GM19468 (cell line): ENCODE measurements around the gene C2CD4C.
"Not testable (repeated sequence)": the region's sequence is repeated elsewhere in the genome, so short reads cannot be mapped to it uniquely, and the experiment has no call there.

ENCODE experiments used
- ATAC-seq: cut with Tn5 transposase; IDR thresholded peaks from one replicate; pipeline ENCODE4 v1.9.1; 2021; ENCODE audit warnings: mild to moderate bottlenecking, moderate library complexity, moderate number of reproducible peaks; ENCODE audit not compliant: unreplicated experiment; ENCODE audit errors: extremely low read depth

C2CD4C gene

DNA sequence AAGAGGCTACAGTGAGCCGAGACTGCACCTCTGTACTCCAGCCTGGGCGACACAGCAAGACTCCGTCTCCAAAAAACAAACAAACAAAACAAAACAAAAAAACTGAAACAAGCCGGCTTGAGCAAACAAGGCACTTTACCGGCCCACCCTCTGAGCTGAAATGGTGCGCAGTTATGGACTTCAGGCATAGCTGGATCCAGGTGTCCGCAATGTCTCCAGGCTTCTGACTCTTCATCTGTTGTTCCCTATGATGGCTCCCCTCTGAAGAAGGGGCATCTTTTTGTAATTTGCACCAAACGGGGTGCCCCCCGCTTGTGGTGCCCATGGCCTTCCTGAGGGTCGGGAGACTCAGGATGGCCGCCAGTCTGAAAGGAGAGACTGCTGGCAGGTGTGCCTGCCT is 6.2 kb downstream of the C2CD4C start:
- ATAC-seq: no peak

DNA sequence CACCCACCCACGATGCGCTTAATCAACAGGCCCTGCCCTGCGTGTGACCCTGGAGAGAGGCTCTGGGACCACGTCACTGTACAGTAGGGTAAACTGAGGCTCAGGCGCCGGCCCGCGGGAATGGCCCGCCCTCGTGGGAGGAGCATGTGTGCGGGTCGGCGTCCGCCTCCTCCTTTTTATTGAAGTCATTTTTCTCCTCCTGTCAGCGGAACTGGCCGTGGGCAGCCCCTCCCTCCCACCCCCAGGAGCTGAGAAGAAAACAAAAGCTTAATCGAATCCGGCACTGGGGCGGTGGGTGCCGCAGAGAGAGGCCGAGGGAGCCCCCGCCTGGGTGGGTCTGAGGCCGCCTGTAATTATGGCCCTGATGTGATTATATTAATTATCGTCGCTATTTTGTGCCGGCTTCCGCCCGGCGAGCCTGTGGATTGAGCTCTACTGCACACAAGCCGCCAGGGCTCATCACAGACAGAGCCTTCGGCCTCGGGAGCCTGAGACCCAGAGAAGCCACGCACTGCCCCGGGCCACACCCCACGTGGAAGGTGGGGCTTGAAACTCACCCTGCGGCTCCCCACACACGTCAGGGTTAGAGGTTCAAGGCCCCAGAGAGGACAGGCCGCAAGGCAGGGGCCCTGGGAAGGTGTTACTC is 7.0 kb downstream of the C2CD4C start:
- no peak for ATAC-seq

DNA sequence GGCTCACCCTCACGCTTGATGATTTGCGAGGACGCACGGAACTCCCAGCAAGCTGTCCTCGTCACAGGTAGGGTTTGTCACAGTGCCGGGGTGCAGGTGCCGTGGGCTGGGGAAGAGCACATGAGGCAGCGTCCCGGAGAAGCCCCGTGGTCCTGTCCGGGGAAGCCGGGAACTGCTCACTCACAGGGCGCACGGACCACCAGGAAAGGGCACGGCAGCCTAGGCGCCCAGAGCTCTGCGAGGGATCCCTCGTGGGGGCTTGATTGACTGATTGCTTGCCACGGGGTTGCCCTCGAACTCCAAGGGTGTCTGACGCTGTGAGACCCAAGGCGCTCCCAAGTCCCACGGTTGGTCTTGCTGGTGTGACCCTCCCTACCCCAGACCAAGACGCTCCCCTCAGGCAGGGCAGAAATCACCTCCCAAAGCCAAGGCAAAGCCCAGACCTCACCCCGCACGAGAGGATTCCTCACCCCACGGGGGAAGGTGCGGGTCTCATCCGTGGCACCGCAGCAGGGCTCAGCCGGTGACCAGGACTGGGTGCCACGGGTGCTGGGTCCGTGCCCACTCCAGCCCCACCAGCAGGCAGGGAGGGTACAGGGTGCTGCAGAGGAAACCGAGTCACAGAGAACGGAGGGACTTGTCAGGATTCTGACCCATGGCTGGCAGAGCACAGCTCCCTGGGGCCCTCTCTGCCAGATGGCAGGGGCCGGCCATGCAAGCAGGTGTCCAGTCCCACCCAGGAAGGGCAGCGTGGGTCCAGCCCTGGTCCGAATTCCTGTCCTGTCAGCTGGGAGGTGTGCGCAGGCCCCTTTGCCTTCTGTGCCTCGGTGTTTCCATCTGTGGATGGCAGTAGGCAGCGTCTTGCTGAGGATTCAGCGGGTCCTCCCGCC is 7.7 kb downstream of the C2CD4C start:
- ATAC-seq: no peak

DNA sequence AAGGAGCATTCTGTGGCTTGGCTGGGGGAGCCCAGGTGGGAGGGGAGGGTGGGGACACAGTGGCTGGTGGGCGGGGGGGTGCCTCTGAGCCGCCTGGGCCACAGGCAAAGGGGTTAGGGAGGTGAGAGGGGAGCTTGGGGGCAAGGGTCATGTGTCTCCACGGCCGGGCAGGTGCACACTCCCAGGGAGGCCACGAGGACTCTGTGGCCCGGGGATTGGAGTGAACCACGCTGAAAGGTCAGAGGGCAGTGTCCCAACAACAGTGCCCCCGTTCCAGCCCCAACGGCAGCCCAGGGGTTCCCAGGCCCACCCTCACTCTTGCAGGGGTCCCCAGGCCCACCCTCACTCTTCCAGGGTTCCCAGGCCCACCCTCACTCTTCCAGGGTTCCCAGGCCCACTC is 9.6 kb downstream of the C2CD4C start:
- ATAC-seq: no peak

DNA sequence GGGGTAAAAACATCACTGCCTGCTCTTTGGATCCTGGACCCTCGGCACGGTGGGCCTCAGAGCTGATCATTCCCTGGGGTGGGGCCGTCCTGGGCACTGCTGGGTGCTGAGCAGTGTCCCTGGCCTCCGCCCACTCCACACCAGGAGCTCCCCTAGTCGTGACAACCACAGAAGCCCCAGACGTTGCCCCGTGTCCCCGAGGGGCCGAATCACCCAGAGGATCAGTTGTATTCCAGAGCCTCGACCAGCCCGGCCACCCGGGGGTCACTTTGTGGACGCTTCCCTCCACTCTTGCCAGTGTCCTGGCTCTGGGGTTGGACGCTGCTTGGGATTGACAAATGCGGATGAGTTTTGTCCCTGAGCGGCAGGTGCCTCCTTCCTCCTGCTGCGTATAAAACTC is 10.2 kb downstream of the C2CD4C start:
- ATAC-seq: no peak

DNA sequence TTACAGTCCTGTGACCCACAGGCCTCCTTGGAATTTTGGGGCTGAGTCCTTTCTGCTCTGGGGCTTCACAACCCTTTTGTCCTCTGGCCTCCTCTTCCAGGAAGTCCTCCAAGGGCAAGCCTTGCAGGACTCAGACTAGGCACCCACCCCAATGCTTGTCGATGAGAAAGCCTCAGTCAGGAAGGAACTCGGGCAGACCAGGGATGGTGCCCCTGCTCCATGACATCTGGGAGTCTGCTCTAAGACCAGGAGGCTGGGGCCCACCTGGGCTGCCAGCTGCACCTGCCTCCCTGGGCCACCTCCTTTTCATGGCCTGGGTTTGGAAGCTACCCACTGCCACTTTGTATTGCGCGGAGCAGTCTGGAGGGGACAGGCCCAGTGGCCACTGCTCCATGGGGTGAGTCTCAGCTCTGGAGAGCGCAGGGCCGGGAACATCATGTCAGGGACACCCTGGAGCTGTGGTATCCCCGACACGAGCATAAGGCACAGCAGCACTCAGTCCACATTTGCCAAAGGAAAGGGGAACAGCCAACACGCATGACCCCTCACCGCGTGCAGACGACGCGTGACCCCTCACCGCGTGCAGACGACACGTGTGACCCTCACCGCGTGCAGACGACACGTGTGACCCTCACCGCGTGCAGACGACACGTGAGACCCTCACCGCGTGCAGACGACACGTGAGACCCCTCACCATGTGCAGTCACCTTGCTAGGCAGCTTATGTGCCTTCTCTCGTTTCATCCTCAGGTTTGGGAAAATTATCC is 10.8 kb downstream of the C2CD4C start:
- ATAC-seq: no peak

DNA sequence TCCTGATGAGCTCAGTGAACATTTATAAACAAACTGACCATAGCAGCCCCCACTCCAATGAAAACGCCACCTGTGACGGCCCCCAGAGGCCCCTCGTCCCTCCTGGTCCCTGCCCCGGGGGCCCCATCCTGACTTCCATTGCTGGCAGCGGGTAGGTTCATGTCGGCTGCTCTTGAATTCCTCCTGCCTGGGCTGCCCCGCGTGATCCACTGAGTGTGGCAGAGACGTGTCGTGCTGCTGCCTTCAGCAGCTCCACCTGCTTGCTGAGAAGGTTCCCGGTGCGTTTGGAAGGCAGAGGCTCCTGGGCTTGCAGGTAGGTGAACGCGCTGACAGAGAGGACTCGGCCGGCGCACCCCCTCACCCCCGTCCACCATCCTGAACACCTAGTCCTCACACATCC is 11.6 kb downstream of the C2CD4C start:
- no peak for ATAC-seq

DNA sequence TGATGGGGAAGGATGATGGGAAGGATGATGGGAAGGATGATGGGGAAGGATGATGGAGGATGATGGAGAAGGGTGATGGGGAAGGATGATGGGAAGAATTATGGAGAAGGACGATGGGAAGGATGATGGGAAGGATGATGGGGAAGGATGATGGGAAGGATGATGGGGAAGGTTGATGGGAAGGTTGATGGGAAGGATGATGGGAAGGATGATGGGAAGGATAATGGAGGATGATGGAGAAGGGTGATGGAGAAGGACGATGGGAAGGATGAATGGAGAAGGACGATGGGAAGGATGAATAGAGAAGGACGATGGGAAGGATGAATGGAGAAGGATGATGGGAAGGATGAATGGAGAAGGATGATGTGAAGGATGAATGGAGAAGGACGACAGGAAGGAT is 13.5 kb downstream of the C2CD4C start:
- ATAC-seq: no peak

DNA sequence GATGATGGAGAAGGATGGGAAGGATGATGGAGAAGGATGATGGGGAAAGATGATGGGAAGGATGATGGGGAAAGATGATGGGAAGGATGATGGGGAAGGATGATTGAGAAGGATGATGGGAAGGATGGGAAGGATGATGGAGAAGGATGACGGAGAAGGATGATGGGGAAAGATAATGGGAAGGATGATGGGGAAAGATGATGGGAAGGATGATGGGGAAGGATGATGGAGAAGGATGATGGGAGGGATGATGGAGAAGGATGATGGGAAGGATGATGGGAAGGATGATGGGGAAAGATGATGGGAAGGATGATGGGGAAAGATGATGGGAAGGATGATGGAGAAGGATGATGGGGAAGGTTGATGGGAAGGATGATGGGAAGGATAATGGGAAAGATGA is 14.1 kb downstream of the C2CD4C start:
- not testable (repeated sequence) for ATAC-seq

DNA sequence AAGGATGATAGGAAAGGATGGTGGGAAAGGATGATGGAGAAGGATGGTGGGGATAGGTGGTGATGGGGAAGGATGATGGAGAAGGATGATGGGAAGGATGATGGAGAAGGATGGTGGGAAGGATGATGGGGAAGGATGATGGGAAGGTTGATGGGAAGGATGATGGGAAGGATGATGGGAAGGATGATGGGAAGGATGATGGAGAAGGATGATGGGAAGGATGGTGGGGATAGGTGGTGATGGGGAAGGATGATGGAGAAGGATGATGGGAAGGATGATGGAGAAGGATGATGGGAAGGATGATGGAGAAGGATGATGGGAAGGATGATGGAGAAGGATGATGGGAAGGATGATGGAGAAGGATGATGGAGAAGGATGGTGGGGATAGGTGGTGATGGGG is 15.4 kb downstream of the C2CD4C start:
- ATAC-seq: not testable (repeated sequence)

DNA sequence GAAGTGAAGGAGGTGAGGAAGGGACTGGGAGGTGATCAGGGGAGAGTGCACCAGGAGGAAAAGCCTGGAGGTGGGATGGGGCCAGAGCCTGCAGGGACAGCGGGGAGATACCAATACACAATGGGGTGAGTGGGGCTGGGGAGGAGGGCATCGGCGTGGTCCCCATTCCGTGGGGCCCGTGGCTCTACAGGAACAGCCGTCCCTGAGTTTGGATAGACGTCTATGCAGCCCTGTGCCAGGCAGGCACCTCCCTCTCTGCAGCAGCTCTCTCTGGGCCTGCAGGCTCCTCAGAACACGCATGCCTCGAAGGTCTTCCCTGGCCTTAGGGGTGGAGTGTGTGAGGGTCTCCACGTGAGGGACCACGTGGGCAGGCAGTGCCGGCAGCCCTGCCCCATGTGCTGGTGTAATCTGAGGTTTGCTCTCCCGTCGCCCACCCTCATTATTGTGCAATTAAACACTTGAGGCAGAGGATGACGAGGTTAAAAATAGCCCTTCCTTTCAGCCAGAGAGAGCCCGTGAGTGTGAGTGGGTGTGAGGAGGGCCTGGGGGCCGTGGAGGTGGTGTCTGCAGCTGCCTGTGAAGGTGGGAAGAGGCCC is 16.5 kb downstream of the C2CD4C start:
- no peak for ATAC-seq

DNA sequence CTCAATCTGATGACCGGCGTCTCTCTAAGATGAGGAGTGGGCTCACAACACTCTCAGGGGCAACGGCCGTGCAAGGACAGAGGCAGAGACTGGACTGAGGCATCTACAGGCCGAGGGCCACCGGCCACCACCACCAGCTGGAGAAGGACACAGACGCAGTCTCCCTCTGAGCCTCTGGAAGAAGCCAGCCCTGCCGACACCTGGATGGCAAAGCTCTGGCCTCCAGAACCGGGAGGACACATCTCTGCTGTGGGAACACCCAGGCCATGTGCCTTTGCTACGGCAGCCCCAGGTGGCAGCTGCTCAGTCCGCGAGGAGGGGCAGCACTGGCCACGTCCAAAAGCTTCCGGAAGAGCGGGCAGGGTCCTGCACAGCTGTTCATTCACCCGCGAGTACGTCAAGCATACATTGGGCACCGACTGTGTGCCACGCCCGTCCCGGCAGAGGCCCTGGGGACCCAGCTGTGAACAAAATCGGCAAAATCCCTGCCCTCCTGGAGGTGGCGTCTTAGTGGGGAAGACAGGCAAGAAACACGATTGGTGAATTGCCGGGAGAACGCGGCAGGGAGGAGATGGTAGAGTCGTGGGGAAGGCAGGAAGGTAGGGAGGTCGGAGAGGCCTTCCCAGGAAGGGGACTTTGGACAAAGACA is 17.1 kb downstream of the C2CD4C start:
- no peak for ATAC-seq

DNA sequence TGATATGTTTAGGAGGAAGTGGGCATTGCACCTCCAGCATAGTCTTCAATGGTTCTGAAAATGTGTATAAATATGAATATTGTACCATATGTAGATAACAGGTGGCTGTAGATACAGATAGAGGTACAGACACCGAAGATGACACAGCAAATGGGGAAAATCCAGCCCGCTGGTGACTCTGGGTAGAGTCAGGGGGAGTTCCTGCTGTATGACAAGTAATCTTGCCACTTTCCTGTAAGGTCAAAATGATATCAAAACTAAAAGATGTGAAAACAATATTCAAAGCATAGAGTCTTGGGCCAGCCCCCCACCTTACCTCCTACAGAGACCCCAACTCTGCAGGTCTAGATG is 17.8 kb downstream of the C2CD4C start:
- no peak for ATAC-seq

DNA sequence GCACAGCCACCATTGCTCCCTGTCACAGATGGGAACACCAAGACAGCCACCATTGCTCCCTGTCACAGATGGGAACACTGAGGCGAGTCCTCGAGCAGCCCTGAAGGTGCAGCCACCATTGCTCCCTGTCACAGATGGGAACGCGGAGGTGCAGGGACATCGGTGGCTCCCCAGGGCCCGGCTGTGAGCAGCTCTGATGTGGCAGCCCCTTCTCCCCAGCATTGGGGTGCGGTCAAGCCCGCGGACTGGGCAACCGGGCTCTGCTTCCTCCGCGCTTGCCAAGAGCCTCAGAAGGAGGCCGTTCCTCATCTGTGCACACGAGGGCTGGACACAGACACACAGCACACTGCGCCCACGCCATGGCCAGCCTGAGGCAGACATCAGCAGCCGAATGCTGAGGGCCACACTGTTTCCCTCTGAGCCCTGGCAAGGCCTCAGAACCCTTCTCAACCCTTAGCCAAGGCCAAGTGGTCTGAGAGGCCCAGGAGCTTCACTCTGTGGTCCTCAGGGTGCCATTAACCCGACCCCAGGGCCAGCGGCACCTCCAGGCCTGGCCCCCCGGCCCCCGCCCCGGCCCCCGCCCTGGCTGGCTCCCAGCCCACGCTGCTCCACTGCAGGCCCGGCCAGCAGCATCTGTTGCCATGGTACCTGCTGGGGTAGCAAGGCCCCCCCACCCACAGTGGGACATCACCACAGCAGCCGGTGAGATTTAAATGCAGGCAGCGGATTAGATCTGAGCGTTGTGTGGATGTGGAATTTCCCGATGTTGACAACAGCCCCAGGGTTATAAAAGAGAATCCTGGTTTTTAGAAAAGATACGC is 18.4 kb downstream of the C2CD4C start:
- no peak for ATAC-seq

DNA sequence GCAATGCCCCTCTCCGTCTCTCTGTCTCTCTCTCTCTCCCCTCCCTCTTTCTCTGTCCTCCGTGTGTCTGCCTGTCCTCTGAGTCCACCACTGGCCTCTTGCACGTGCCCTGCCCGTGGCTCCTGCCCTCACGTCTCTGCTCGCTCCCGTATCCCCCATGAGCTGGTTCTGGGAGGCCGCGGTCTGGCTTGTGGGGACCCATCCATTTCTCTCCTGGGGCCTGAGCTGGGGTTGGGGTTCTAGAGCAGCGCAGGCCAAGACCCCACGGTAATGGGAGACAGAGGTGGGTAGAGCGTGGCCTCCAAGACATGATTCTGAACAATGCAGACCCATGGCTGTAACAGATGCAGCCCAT is 19.0 kb downstream of the C2CD4C start:
- no peak for ATAC-seq

DNA sequence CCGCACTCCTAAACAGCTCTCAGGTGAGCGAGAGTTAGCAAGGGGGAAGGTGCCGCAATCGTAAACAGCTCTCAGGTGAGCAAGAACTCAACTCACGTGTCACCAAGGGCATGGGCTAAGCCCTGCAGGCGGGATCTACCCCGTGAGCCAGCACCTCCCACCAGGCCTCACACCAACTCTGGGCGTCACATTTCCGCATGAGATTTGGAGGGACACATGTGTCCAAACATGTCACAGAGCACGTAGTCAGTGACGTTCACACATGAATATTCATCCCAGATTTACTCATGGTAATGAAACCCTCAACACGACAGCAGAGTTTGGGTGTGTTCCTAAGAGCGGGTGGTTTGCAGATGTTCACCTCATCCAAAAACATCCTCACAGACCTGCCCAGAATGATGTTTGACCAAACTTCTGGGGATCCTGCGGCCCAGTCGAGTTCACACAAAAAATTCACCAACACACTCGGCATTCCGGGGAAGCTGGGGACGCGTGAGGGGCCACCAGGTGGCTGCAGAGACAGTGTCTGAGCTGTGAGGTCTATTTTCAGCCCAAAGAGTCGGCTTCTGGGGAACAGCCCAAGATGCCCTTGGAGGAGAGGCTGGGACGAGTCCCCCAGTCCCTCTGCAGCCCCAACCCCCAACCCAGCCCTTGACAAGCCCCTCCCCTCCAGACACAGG is 19.6 kb downstream of the C2CD4C start:
- no peak for ATAC-seq

DNA sequence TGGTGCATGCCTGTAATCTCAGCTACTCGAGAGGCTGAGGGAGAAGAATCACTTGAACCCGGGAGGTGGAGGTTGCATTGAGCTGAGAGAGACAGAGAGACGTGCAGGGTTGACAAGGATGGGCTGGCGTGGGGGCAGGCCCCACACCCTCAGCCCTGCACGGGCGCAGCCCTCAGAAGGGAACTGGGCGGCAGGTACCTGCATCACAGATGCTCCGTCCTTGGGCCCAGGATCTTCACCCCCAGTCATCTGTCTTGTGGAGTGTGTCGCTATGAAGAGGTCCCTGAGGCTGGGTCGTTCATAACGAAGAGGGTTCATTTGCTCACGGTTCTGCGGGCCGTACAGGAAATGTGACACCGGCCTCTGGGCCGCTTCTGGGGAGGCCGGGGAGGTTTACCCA is 20.3 kb downstream of the C2CD4C start:
- no peak for ATAC-seq

DNA sequence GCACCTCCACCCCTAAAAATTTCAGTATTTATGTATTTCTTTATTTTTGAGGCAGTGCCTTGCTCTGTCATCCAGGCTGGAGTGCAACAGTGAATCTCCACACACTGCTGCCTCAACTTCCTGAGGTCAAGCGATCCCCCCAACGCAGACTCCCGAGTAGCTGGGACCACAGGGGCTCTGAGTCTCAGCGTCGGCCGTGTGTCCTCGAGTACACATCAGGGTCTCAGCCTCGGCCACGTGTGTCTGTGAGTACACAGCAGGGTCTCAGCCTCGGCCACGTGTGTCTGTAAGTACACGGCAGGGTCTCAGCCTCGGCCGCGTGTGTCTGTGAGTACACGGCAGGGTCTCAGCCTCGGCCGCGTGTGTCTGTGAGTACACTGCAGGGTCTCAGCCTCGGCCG is 21.2 kb downstream of the C2CD4C start:
- no peak for ATAC-seq
